Lower leg skin (tissue), 3 donors: ENCODE measurements around the gene PLCG1.

Experiments used
- POLR2A ChIP-seq, 2 donors: fragments of 450-650 bp; IDR thresholded peaks; one replicate each; pipeline ENCODE4 v1.6.1; 2016 to 2017; ENCODE audit warnings: antibody characterized with exemption in 2 of 2, mild to moderate bottlenecking in 1 of 2, moderate library complexity in 1 of 2
- TF ChIP-seq, protein P1 (sequence below), 3 donors: fragments of 450-650 bp; IDR thresholded peaks; one replicate each; pipeline ENCODE4 v1.5.1; 2016; ENCODE audit warnings: antibody characterized with exemption in 3 of 3, mild to moderate bottlenecking in 3 of 3, moderate library complexity in 2 of 3

DNA sequence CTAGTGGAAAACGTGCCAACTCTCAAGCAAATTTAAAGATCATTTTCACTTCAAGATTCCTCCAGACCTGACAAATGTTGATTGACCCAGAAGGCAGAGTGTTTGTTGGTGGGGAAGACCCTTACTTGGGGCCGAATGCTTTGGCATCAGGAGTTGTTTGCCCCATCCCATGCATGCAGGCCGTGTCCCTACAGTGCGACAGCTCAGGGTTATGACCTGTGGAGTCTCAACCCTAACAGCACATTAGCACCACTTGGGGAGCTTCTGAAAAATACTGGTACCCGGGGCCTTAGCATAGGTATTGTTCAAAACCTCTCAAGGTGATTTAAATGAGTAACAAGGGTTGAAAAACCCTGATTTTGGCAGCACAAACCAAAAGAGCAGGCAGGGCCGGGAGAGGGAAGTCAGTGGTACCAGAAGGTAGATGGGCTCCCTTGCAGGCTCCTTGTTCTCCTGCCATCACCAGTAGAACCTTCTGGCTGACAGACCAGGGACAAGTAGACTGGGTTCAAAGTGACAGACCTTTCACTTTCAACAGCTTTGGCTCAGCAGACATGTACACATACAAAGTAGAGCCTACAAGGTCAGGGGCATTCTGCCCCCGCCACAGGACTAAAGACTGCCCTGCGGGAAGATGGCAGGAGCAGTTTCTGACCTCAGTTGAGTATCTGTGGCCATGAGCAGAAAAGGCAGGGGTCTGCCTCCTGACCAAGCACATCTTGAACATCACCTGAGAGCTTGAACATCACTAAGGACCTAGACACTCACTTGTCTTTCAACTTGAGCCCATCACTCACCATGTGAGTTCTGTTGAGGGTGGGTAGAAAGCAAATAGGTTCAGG, 39.6 kb downstream of the PLCG1 start:
- TF ChIP-seq, protein P1, sequence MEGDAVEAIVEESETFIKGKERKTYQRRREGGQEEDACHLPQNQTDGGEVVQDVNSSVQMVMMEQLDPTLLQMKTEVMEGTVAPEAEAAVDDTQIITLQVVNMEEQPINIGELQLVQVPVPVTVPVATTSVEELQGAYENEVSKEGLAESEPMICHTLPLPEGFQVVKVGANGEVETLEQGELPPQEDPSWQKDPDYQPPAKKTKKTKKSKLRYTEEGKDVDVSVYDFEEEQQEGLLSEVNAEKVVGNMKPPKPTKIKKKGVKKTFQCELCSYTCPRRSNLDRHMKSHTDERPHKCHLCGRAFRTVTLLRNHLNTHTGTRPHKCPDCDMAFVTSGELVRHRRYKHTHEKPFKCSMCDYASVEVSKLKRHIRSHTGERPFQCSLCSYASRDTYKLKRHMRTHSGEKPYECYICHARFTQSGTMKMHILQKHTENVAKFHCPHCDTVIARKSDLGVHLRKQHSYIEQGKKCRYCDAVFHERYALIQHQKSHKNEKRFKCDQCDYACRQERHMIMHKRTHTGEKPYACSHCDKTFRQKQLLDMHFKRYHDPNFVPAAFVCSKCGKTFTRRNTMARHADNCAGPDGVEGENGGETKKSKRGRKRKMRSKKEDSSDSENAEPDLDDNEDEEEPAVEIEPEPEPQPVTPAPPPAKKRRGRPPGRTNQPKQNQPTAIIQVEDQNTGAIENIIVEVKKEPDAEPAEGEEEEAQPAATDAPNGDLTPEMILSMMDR (IDR thresholded peaks at IDR 0.05), result no peak
- no peak for TF ChIP-seq POLR2A (IDR thresholded peaks at IDR 0.05)
